Activated CD8-positive, alpha-beta T cell treated with anti-CD3 and anti-CD28 coated beads for 36 hours (primary cell): Measurements from ENCODE around the gene OPCML. TPM values are rescaled to one million over a fixed set of nuclear protein-coding genes. Genes with fewer than 3 reads are reported as not detected.

ENCODE experiments used
- ATAC-seq: fragments of 200-7000 bp; cut with Tn5 transposase; one replicate; pipeline ENCODE4 v1.10.0; 2021; ENCODE audit warnings: mild to moderate bottlenecking, moderate library complexity
- CTCF ChIA-PET: fragments of 350-600 bp; sonication (Branson Sonifier 250); formaldehyde crosslinking; loops from one replicate; lab custom pipeline; 2021; ENCODE audit warnings: antibody characterized with exemption; lab: Charles Lee
- POLR2A ChIA-PET: fragments of 350-600 bp; sonication (Branson Sonifier 250); formaldehyde crosslinking; loops from one replicate; lab custom pipeline; 2021; ENCODE audit warnings: antibody characterized with exemption; lab: Charles Lee
- DNase-seq: peaks from one replicate; pipeline ENCODE4 v3.0.0-alpha.2; 2020
- H3K27ac Mint-ChIP-seq: one replicate; pipeline ENCODE4 v1.8.0; 2021; ENCODE audit warnings: mild to moderate bottlenecking, mixed read lengths
- H3K27me3 Mint-ChIP-seq: one replicate; pipeline ENCODE4 v1.8.0; 2021; ENCODE audit warnings: mixed read lengths
- H3K36me3 Mint-ChIP-seq: one replicate; pipeline ENCODE4 v1.8.0; 2021; ENCODE audit warnings: low read depth, mixed read lengths
- H3K4me1 Mint-ChIP-seq: one replicate; pipeline ENCODE4 v1.8.0; 2021; ENCODE audit warnings: low read depth, mixed read lengths
- H3K4me3 Mint-ChIP-seq: one replicate; pipeline ENCODE4 v1.8.0; 2021; ENCODE audit warnings: mild to moderate bottlenecking, moderate library complexity, mixed read lengths
- H3K9me3 Mint-ChIP-seq: one replicate; pipeline ENCODE4 v1.8.0; 2021; ENCODE audit warnings: mixed read lengths
- intact Hi-C: fragments of 100-400 bp; cut with micrococcal nuclease; formaldehyde crosslinking; loops from one replicate; pipeline ENCODE4 v1.10.0; 2022
- total RNA-seq, 2 experiments: library from RNA; stranded (reverse); gene quantifications; one replicate each; pipeline ENCODE4 v1.2.3, GENCODE V29; 2021
- TF ChIP-seq, protein P1 (sequence below): fragments of 200-600 bp; IDR thresholded peaks from one replicate; pipeline ENCODE4 v1.8.0; 2022; ENCODE audit warnings: antibody characterized with exemption, mild to moderate bottlenecking

OPCML gene
- total RNA-seq, 2 experiments from 2014 or later: not detected

DNA sequence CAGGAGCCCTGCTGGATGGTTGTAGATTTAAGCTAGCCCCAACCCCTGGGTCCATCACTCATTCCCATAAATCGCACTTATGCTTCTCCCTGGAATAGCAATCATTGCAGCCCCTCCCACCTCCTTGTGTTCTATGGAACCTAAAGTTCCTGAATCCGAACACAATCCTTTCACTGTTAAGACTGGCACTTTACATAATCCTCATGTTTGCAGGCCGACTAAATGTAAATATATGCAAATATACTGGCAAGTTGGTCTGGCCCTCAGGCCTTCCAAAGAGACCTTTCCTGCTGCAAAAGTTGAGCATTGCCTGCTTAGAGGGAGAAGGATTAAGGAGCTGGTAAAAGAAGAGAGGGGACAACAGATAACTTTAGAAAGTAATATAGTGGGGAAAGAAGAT, 892.9 kb downstream of the OPCML start:
- ChIA-PET CTCF (no interaction called here), POLR2A (no interaction called here)
- Mint-ChIP-seq H3K27ac (no peak overlapping the region), H3K27me3 (peaks cover 2% of the 10 kb centered on the region), H3K36me3 (no peaks in the 10 kb centered on the region), H3K4me1 (peaks cover 10% of the 10 kb centered on the region), H3K4me3 (no peak overlapping the region), H3K9me3 (no peaks in the 10 kb centered on the region)
- no peak for ATAC-seq
- intact Hi-C loops: no loop called here
- TF ChIP-seq, protein P1, sequence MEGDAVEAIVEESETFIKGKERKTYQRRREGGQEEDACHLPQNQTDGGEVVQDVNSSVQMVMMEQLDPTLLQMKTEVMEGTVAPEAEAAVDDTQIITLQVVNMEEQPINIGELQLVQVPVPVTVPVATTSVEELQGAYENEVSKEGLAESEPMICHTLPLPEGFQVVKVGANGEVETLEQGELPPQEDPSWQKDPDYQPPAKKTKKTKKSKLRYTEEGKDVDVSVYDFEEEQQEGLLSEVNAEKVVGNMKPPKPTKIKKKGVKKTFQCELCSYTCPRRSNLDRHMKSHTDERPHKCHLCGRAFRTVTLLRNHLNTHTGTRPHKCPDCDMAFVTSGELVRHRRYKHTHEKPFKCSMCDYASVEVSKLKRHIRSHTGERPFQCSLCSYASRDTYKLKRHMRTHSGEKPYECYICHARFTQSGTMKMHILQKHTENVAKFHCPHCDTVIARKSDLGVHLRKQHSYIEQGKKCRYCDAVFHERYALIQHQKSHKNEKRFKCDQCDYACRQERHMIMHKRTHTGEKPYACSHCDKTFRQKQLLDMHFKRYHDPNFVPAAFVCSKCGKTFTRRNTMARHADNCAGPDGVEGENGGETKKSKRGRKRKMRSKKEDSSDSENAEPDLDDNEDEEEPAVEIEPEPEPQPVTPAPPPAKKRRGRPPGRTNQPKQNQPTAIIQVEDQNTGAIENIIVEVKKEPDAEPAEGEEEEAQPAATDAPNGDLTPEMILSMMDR: no peak
- no peak for DNase-seq

DNA sequence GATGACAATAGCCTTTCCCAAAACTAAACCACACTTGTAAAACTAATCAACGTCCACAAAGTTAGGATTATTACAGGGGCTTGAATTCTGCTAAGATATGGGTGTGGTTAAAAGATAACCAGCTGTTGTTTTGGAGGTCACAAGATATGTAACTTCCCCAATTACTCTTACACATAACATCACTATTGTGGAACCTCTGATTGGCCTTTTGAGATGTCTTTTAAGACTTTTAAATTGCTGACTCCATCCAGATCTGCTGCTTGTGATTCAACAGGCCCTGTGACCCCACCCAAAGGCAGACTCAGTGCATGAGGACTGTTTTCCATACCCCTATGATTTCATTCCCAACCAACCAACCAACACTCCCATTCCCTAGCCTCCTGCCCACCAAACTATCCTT, 893.9 kb downstream of the OPCML start:
- Mint-ChIP-seq H3K27ac (no peak overlapping the region), H3K36me3 (no peaks in the 10 kb centered on the region), H3K4me3 (no peak overlapping the region), H3K27me3 (peaks cover under 1% of the 10 kb centered on the region), H3K9me3 (no peaks in the 10 kb centered on the region), H3K4me1 (peaks cover 10% of the 10 kb centered on the region)
- DNase-seq (no peak), ATAC-seq (no peak)
- CTCF ChIA-PET: no interaction called here
- TF ChIP-seq, protein P1: no peak
- intact Hi-C loops: no loop called here
- POLR2A ChIA-PET: no interaction called here

DNA sequence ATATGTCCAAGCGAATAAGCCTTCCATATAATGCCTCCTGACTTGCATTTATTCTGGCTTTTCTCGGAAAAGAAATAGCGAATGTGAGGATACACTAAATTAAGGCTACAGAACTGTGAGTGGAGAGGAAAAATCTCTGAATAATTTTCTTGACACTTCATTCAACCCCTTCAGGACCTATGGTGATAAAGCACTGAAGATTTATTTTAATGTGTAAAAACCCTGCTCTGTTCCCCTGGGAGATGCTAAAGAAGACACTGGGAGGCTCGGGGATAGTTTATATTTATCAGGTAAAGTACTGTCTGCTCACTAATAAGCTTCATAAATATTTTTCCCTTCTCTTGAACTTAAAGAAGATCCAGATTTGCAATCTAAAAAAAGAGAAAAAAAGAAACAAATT, 895.8 kb downstream of the OPCML start:
- POLR2A ChIA-PET: no interaction called here
- Mint-ChIP-seq H3K4me3 (no peak overlapping the region), H3K36me3 (no peaks in the 10 kb centered on the region), H3K9me3 (no peaks in the 10 kb centered on the region), H3K27me3 (no peaks in the 10 kb centered on the region), H3K4me1 (peaks cover 9% of the 10 kb centered on the region), H3K27ac (no peak overlapping the region)
- DNase-seq: no peak
- CTCF ChIA-PET: no interaction called here
- TF ChIP-seq, protein P1: no peak
- ATAC-seq: no peak
- intact Hi-C loops: no loop called here

DNA sequence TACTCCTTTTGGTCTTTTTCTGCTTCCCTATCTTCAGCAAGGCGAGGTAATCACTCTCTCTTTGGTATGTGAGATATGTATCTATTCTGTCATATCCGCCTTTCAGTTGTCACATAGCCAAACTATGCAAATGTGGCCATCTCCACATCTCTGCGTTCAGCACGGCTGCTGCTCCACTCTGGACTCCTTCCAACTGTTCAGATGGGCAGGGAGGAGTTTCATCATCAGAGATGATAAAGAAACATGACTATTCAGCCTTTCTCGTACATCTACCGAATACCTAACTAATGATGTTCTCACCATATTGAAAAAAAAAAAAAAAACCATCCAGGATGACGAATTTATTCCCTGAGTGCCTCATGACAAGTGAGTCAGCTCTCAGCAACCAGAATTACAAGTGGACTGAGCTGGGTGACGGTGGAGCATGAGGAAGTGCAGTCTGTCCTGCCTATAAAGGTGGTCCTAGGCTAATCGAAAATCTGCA, 899.6 kb downstream of the OPCML start:
- ATAC-seq (no peak), DNase-seq (no peak)
- ChIA-PET POLR2A (no interaction called here), CTCF (no interaction called here)
- TF ChIP-seq, protein P1: no peak
- Mint-ChIP-seq H3K36me3 (no peaks in the 10 kb centered on the region), H3K4me3 (no peak overlapping the region), H3K4me1 (no peaks in the 10 kb centered on the region), H3K27me3 (no peaks in the 10 kb centered on the region), H3K27ac (no peak overlapping the region), H3K9me3 (no peaks in the 10 kb centered on the region)
- intact Hi-C loops: no loop called here

DNA sequence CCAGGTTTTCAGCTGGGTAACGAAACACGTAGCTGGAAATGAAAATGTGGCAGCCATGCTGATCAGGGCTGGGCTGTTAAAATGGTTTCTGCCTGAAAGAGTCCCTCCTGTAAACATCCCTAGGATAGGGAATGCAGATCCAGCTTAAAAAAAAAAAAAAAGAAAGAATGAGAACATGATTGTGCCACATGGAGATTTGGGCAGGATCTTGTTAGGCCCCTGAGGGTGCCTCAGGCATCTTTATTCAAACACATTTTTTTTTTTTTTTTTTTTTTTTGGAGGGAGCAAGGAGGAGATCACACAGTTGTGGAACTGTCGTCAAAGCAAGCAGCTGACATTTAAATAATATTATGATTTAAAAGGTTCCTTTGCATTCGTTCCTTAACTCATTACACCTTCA, 900.3 kb downstream of the OPCML start:
- H3K4me1 Mint-ChIP-seq: no peaks in the 10 kb centered on the region
- H3K27me3 Mint-ChIP-seq: no peaks in the 10 kb centered on the region
- no peak overlapping the region for H3K4me3 Mint-ChIP-seq
- ATAC-seq: no peak
- ChIA-PET CTCF (no interaction called here), POLR2A (no interaction called here)
- H3K27ac Mint-ChIP-seq: no peak overlapping the region
- intact Hi-C loops: no loop called here
- H3K36me3 Mint-ChIP-seq: no peaks in the 10 kb centered on the region
- H3K9me3 Mint-ChIP-seq: no peaks in the 10 kb centered on the region
- no peak for DNase-seq
- TF ChIP-seq, protein P1: no peak
